Naive thymus-derived CD8-positive, alpha-beta T cell (primary cell): ENCODE results near the gene SMAD9. TPM values are rescaled to one million over a fixed set of nuclear protein-coding genes. Genes with fewer than 3 reads are reported as not detected.
"Not testable (repeated sequence)": the region's sequence is repeated elsewhere in the genome, so short reads cannot be mapped to it uniquely, and the experiment has no call there.

Source experiments
- ATAC-seq, 2 donors: fragments of 150-1000 bp; cut with Tn5 transposase in 1 of 2; sonication (Bioruptor Pico), chemical (Tn5 transposase) in 1 of 2; 1 replicate in 1 of 2; 2 replicates in 1 of 2; pipeline ENCODE4 v1.10.0; 2021; ENCODE audit warnings: mild to moderate bottlenecking in 2 of 2, moderate library complexity in 2 of 2
- POLR2A ChIA-PET: fragments of 350-600 bp; sonication (Branson Sonifier 250); formaldehyde crosslinking; loops from one replicate; lab custom pipeline; 2021; ENCODE audit warnings: antibody characterized with exemption; lab: Charles Lee
- DNase-seq, 10 donors: peaks; one replicate each; pipeline versions ENCODE4 v3.0.0 to v3.0.0-alpha.2; 2020 to 2022
- H3K27ac Mint-ChIP-seq, 10 donors: one replicate each; pipeline ENCODE4 v1.8.0; 2020 to 2022; ENCODE audit warnings: mild to moderate bottlenecking in 10 of 10, mixed read lengths in 10 of 10, moderate library complexity in 4 of 10, inconsistent platforms in 1 of 10
- H3K27me3 Mint-ChIP-seq, 5 donors: one replicate each; pipeline ENCODE4 v1.8.0; 2021 to 2022; ENCODE audit warnings: mixed read lengths in 5 of 5
- H3K36me3 Mint-ChIP-seq, 3 donors: one replicate each; pipeline ENCODE4 v1.8.0; 2020 to 2022; ENCODE audit warnings: mixed read lengths in 3 of 3, mild to moderate bottlenecking in 2 of 3, inconsistent platforms in 1 of 3
- H3K4me1 Mint-ChIP-seq, 4 donors: one replicate each; pipeline ENCODE4 v1.8.0; 2021 to 2022; ENCODE audit warnings: mixed read lengths in 4 of 4
- H3K4me3 Mint-ChIP-seq, 10 donors: one replicate each; pipeline ENCODE4 v1.8.0; 2020 to 2022; ENCODE audit warnings: mild to moderate bottlenecking in 10 of 10, mixed read lengths in 10 of 10, moderate library complexity in 6 of 10, inconsistent platforms in 1 of 10
- H3K9me3 Mint-ChIP-seq, 9 donors: one replicate each; pipeline ENCODE4 v1.8.0; 2020 to 2022; ENCODE audit warnings: mixed read lengths in 9 of 9, mild to moderate bottlenecking in 3 of 9, inconsistent platforms in 1 of 9, moderate library complexity in 1 of 9
- polyA plus RNA-seq, 3 donors: library from polyadenylated mRNA; unstranded; fragments of 300-500 nt; fragmentation: Illumina TruSeq; gene quantifications; one replicate each; pipeline ENCODE4 v1.2.3, GENCODE V29; 2021
- total RNA-seq, 8 experiments: library from RNA in 2 of 8; stranded (reverse) in 2 of 8; gene quantifications; one replicate each; pipeline ENCODE4 v1.2.3 and lab custom pipeline; 2021 to 2026

The SMAD9 gene
- total and polyA plus RNA-seq, 5 experiments from 2014 or later, result 0.03 to 0.07 (median 0.03) TPM; not detected in 2

- H3K36me3 Mint-ChIP-seq, result no peaks in the 10 kb centered on the region
- DNase-seq (no peak), ATAC-seq (no peak)
- no peak overlapping the region for H3K27ac Mint-ChIP-seq
- POLR2A ChIA-PET, result no interaction called here
- H3K4me1 Mint-ChIP-seq, result no peaks in the 10 kb centered on the region
- peaks cover 8 to 39% (median 13%) of the 10 kb centered on the region in 5 donors for H3K27me3 Mint-ChIP-seq
- no peak overlapping the region for H3K4me3 Mint-ChIP-seq
- peaks cover 0 to 2% (median 0%) of the 10 kb centered on the region in 9 donors for H3K9me3 Mint-ChIP-seq
Measured at GRCh38 chr13:36905944-36906343, 14.1 kb downstream of the SMAD9 start.

DNA sequence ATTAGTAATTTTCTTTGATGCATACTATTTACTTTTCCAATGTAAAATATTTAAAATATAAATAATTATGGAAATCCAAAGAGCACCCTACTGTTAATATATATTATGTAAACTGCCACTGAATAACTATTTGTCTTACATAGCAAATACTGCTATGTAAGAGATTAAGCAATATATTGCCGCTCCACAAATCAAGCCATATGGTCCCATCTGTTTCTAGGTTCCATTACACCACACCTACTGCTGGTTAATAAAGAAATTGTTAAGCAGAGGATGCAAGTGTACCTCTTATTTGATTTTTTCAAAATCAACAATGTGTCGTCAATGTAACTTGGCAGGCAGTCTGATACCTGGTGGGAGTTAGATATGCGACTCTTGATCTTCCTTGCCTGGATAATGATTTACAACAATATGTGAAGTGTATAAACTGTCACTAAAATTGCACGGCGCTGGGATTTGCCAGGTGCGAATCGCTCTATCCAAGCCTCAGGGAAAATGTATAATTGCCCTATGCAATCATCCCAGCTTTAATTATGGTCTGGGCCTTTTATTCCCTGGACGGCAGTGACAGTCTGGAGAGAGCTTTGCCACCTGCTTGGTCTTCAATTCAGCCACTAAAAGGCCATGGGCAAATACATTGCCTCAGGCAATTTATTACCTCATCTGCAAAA lies 16.0 kb downstream of the SMAD9 start:
- Mint-ChIP-seq H3K4me1 (no peaks in the 10 kb centered on the region), H3K9me3 (peaks cover 0 to 2% (median 0%) of the 10 kb centered on the region in 9 donors), H3K27me3 (peaks cover 15 to 28% (median 17%) of the 10 kb centered on the region in 5 donors), H3K36me3 (no peaks in the 10 kb centered on the region), H3K4me3 (no peak overlapping the region), H3K27ac (no peak overlapping the region)
- DNase-seq (no peak), ATAC-seq (no peak)
- POLR2A ChIA-PET, result no interaction called here

GRCh38 chr13:36897054-36897616 lies 22.9 kb downstream of the SMAD9 start:
- Mint-ChIP-seq H3K27ac (no peak overlapping the region), H3K27me3 (peaks cover 0 to 21% (median 15%) of the 10 kb centered on the region in 5 donors), H3K36me3 (no peaks in the 10 kb centered on the region), H3K9me3 (no peaks in the 10 kb centered on the region), H3K4me1 (no peaks in the 10 kb centered on the region), H3K4me3 (no peak overlapping the region)
- DNase-seq (no peak), ATAC-seq (no peak)
- POLR2A ChIA-PET, result no interaction called here

DNA sequence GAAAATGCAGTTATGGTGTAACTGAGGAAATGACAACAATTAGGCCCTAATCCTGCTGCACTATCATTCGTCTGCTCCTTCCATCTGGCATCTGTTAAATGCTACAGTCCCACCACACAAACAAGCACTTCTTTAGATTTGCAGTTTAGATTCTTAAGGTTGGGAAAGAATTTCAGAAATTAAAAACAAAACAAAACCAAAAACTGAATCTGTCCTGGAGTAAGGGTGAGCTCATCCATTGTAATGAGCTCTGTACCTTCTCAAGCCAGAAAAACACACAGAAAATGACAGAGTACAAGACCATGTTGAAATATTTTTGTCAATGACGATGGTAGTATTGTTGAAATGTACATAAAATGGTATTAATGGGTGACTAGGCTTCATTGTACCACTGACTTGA lies 28.3 kb downstream of the SMAD9 start:
- Mint-ChIP-seq H3K4me3 (no peak overlapping the region), H3K9me3 (no peaks in the 10 kb centered on the region), H3K27me3 (peaks cover under 1 to 30% (median 18%) of the 10 kb centered on the region in 5 donors), H3K4me1 (no peaks in the 10 kb centered on the region), H3K27ac (no peak overlapping the region), H3K36me3 (no peaks in the 10 kb centered on the region)
- POLR2A ChIA-PET, result no interaction called here
- no peak for ATAC-seq
- DNase-seq, result no peak

- POLR2A ChIA-PET, result no interaction called here
- no peaks in the 10 kb centered on the region for H3K36me3 Mint-ChIP-seq
- H3K27ac Mint-ChIP-seq, result no peak overlapping the region
- H3K9me3 Mint-ChIP-seq, result no peaks in the 10 kb centered on the region
- peaks cover 10 to 33% (median 27%) of the 10 kb centered on the region in 5 donors for H3K27me3 Mint-ChIP-seq
- ATAC-seq (no peak), DNase-seq (no peak)
- H3K4me1 Mint-ChIP-seq, result no peaks in the 10 kb centered on the region
- H3K4me3 Mint-ChIP-seq, result no peak overlapping the region
Measured at GRCh38 chr13:36888645-36889044, 31.4 kb downstream of the SMAD9 start.

DNA sequence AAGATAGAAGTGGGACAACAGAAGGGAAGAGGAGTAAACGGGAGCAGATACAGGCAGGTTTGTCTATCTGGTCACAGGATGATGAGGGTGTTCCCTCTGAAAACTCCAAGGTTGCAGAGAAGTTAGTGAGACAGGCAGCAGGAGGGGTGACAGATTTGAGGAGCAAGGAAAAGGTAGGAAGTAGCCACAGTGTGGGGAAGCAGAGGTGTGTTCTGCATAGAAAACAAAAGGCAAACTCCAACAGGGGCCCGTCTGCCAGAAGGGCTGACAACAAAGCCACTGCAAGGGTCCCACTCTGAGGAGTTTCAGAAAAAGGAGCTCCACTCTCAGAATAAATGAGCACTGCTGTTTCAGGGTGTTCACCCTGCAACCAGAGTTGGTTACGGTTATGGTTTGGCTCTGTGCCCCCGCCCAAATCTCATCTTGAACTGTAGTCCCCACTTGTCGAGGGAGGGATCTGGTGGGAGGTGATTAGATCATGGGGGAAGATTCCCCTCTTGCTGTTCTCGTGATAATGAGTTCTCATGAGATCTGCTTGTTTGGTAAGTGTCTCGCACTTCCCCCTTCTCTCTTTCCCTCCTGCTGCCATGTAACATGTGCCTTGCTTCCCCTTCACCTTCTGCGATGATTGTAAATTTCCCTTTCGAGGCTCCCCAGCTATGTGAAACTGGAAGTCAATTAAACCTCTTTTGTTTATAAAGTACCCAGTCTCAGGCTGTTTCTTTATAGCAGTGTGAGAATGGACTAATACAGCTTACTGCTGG lies 32.1 kb downstream of the SMAD9 start:
- H3K27ac Mint-ChIP-seq, result no peak overlapping the region
- H3K27me3 Mint-ChIP-seq, result peaks cover 10 to 33% (median 27%) of the 10 kb centered on the region in 5 donors
- ATAC-seq (no peak), DNase-seq (no peak)
- no peaks in the 10 kb centered on the region for H3K9me3 Mint-ChIP-seq
- no peaks in the 10 kb centered on the region for H3K36me3 Mint-ChIP-seq
- H3K4me3 Mint-ChIP-seq, result no peak overlapping the region
- H3K4me1 Mint-ChIP-seq, result no peaks in the 10 kb centered on the region
- POLR2A ChIA-PET, result no interaction called here

GRCh38 chr13:36885901-36886300 lies 34.1 kb downstream of the SMAD9 start:
- H3K27me3 Mint-ChIP-seq, result peaks cover 10 to 29% (median 23%) of the 10 kb centered on the region in 5 donors
- ATAC-seq (no peak), DNase-seq (no peak)
- H3K36me3 Mint-ChIP-seq, result no peaks in the 10 kb centered on the region
- H3K4me1 Mint-ChIP-seq, result no peaks in the 10 kb centered on the region
- H3K4me3 Mint-ChIP-seq, result no peak overlapping the region
- H3K9me3 Mint-ChIP-seq, result no peaks in the 10 kb centered on the region
- no peak overlapping the region for H3K27ac Mint-ChIP-seq
- POLR2A ChIA-PET, result no interaction called here

DNA sequence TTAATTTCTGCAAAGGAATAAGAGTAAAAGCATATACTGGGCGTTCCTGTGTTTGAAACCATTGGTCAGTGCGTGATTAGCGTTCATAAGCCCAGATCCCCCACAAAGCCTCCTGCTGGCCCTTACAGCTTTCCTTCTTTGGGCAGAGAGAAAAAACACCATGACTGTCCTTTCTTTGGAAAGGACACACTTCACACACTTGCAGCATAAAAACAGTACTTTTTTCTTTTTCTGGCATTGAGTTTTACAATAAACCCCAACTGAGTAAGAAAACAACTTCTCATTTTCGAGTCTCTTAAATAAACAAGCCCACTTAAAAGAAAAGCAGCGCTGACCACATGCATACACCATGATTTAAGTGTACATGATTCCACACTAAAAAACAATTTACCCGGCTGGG lies 35.8 kb downstream of the SMAD9 start:
- no peak for DNase-seq
- H3K4me1 Mint-ChIP-seq, result no peaks in the 10 kb centered on the region
- H3K27me3 Mint-ChIP-seq, result peaks cover 13 to 34% (median 24%) of the 10 kb centered on the region in 5 donors
- no peak overlapping the region for H3K27ac Mint-ChIP-seq
- H3K9me3 Mint-ChIP-seq, result no peaks in the 10 kb centered on the region
- POLR2A ChIA-PET, result no interaction called here
- H3K4me3 Mint-ChIP-seq, result no peak overlapping the region
- H3K36me3 Mint-ChIP-seq, result no peaks in the 10 kb centered on the region
- ATAC-seq, result no peak

GRCh38 chr13:36883824-36884223 lies 36.2 kb downstream of the SMAD9 start:
- POLR2A ChIA-PET, result no interaction called here
- DNase-seq, result no peak
- ATAC-seq, result no peak

DNA sequence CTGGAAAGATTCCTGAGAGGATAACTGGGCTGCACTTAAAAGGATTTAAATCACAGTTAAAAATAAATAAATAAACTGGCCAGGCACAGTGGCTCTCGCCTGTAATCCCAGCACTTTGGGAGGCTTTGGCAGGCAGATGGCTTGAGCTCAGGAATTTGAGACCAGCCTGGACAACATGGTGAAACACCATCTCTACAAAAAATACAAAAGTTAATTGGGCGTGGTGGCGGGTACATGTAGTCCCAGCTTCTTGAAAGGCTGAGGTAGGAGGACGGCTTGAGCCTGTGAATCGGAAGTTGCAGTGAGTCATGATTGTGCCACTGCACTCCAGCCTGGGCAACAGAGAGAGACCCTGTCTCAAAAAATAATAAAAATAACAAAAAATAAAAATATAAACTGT lies 36.6 kb downstream of the SMAD9 start:
- H3K4me3 Mint-ChIP-seq, POLR2A ChIA-PET, DNase-seq, H3K27ac Mint-ChIP-seq, H3K36me3 Mint-ChIP-seq, ATAC-seq, H3K4me1 Mint-ChIP-seq, H3K9me3 Mint-ChIP-seq: not testable (repeated sequence)
- H3K27me3 Mint-ChIP-seq, result peaks cover 15 to 35% (median 24%) of the 10 kb centered on the region in 5 donors

More at GRCh38 chr13:36883824-36884223, 36.2 kb downstream of the SMAD9 start:
- no peaks in the 10 kb centered on the region for H3K4me1 Mint-ChIP-seq
- no peak overlapping the region for H3K27ac Mint-ChIP-seq
- no peaks in the 10 kb centered on the region for H3K36me3 Mint-ChIP-seq
- no peaks in the 10 kb centered on the region for H3K9me3 Mint-ChIP-seq
- peaks cover 15 to 38% (median 24%) of the 10 kb centered on the region in 5 donors for H3K27me3 Mint-ChIP-seq
- no peak overlapping the region for H3K4me3 Mint-ChIP-seq

DNA sequence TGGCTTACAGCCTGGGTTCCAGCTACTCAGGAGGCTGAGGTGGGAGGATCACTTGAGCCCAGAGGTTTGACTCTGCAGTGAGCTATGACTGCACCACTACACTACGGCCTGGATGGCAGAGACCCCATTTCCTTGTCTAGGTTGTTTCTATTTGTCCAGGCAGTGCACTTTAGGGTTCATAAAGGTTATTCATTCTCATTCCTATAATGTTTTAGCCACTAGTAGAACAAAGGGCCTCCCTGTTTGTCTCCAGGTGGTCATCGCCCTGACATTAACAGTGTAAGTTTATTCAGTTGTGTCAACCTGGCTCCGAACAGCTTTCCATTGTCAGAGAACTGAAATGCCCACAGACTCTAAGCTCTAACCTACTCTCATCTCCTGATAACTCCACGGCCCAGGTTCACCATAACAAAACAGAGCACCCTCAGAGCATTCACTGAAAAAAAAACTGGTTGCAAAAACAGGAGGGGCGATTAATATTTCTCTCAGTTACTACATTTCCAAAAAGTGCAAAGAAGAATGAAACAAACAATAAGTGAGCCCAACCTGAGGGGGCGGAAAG lies 37.1 kb downstream of the SMAD9 start:
- POLR2A ChIA-PET, result no interaction called here
- no peak for DNase-seq
- Mint-ChIP-seq H3K9me3 (no peaks in the 10 kb centered on the region), H3K27ac (no peak overlapping the region), H3K4me3 (no peak overlapping the region), H3K27me3 (peaks cover 15 to 35% (median 22%) of the 10 kb centered on the region in 5 donors), H3K4me1 (no peaks in the 10 kb centered on the region), H3K36me3 (no peaks in the 10 kb centered on the region)
- no peak for ATAC-seq

DNA sequence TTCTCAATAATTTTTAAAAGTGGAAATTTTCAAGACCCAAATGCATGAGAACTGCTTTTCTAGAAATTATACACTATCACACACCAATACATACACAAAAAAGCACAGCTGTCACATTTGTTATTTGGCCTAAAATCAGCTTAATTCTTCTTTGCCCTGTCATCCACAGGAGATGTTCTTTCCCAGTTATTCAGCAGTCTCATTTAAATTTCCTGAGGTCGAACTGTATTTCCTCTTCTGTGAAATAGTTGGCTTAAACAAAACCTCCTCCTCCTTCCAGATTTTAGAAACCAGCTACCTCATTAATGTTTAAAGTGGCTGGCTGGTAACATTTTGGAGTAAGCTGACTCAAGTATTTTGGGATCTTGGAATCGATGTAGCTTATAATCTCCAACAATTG lies 39.1 kb downstream of the SMAD9 start:
- H3K4me1 Mint-ChIP-seq, result no peaks in the 10 kb centered on the region
- POLR2A ChIA-PET, result no interaction called here
- peaks cover 8 to 23% (median 10%) of the 10 kb centered on the region in 5 donors for H3K27me3 Mint-ChIP-seq
- no peaks in the 10 kb centered on the region for H3K36me3 Mint-ChIP-seq
- no peaks in the 10 kb centered on the region for H3K9me3 Mint-ChIP-seq
- no peak overlapping the region for H3K27ac Mint-ChIP-seq
- ATAC-seq, result no peak
- H3K4me3 Mint-ChIP-seq, result no peak overlapping the region
- DNase-seq, result no peak
